Measurements from ENCODE around the gene LCE1E.

GRCh38 chr1:152760551-152761190 lies 25.4 kb upstream of the LCE1E start:
- TF ChIP-seq CTCF (conservative IDR thresholded peaks at IDR 0.05; ENCODE audit: low read length) (no peak), EZH2phosphoT487 (IDR thresholded peaks at IDR 0.05; ENCODE audit: borderline replicate concordance, low read depth, low read length) (no peak)
